Measurements from ENCODE around the gene ASB18. TPM values are rescaled to one million over a fixed set of nuclear protein-coding genes. Genes with fewer than 3 reads are reported as not detected.

Gene ASB18
- total RNA-seq, 2 experiments from 2014 or later = not detected

GRCh38 chr2:236171680-236172254 is 92.4 kb downstream of the ASB18 start:
- no peak overlapping the region for H3K27ac Mint-ChIP-seq

GRCh38 chr2:236171181-236171679 is 93.0 kb downstream of the ASB18 start:
- Mint-ChIP-seq H3K4me3 (no peak overlapping the region), H3K4me1 (peaks cover 11% of the 10 kb centered on the region), H3K27me3 (peaks cover 79% of the 10 kb centered on the region), H3K9me3 (peaks cover 2% of the 10 kb centered on the region), H3K27ac (no peak overlapping the region), H3K36me3 (peaks cover 2% of the 10 kb centered on the region)
- no peak for DNase-seq

More at GRCh38 chr2:236171680-236172254, 92.4 kb downstream of the ASB18 start:
- Mint-ChIP-seq H3K4me1 (peaks cover 6% of the 10 kb centered on the region), H3K36me3 (peaks cover 2% of the 10 kb centered on the region), H3K27me3 (peaks cover 78% of the 10 kb centered on the region), H3K4me3 (no peak overlapping the region), H3K9me3 (peaks cover 2% of the 10 kb centered on the region)
- DNase-seq = no peak

GRCh38 chr2:236170590-236171165 is 93.5 kb downstream of the ASB18 start:
- peaks cover 79% of the 10 kb centered on the region for H3K27me3 Mint-ChIP-seq
- no peak overlapping the region for H3K4me3 Mint-ChIP-seq
- H3K9me3 Mint-ChIP-seq = peaks cover 2% of the 10 kb centered on the region
- H3K27ac Mint-ChIP-seq = no peak overlapping the region
- no peak for DNase-seq
- H3K4me1 Mint-ChIP-seq = peaks cover 13% of the 10 kb centered on the region
- H3K36me3 Mint-ChIP-seq = peaks cover 2% of the 10 kb centered on the region

GRCh38 chr2:236169741-236170589 is 94.2 kb downstream of the ASB18 start:
- peaks cover 2% of the 10 kb centered on the region for H3K9me3 Mint-ChIP-seq
- no peak overlapping the region for H3K4me3 Mint-ChIP-seq
- peaks cover 79% of the 10 kb centered on the region for H3K27me3 Mint-ChIP-seq
- no peak overlapping the region for H3K27ac Mint-ChIP-seq
- peaks cover 2% of the 10 kb centered on the region for H3K36me3 Mint-ChIP-seq
- peaks cover 13% of the 10 kb centered on the region for H3K4me1 Mint-ChIP-seq
- no peak for DNase-seq

- no peak for DNase-seq
- Mint-ChIP-seq H3K4me1 (peaks cover 15% of the 10 kb centered on the region), H3K4me3 (no peak overlapping the region), H3K27ac (no peak overlapping the region), H3K27me3 (peaks cover 76% of the 10 kb centered on the region), H3K9me3 (peaks cover 2% of the 10 kb centered on the region), H3K36me3 (peaks cover 2% of the 10 kb centered on the region)
Observed at GRCh38 chr2:236169151-236169721, 95.0 kb downstream of the ASB18 start.

- DNase-seq = no peak
- Mint-ChIP-seq H3K36me3 (peaks cover 2% of the 10 kb centered on the region), H3K27me3 (peaks cover 68% of the 10 kb centered on the region), H3K4me1 (peaks cover 15% of the 10 kb centered on the region), H3K4me3 (no peak within 1 kb of the TSS), H3K27ac (no peak within 1 kb of the TSS), H3K9me3 (peaks cover 2% of the 10 kb centered on the region)
Observed at GRCh38 chr2:236168110-236169080, 95.8 kb downstream of the ASB18 start, which contains the start of gene GBX2. GBX2 (minus strand) TSS chr2:236168386; CDS start chr2:236167971, 415 bp downstream.

- Mint-ChIP-seq H3K4me3 (no peak overlapping the region), H3K27ac (no peak overlapping the region), H3K27me3 (peaks cover 67% of the 10 kb centered on the region), H3K36me3 (peaks cover 2% of the 10 kb centered on the region), H3K4me1 (peaks cover 15% of the 10 kb centered on the region), H3K9me3 (peaks cover 2% of the 10 kb centered on the region)
- no peak for DNase-seq
Observed at GRCh38 chr2:236167297-236168109, 96.7 kb downstream of the ASB18 start.

GRCh38 chr2:236166796-236167296 is 97.4 kb downstream of the ASB18 start:
- Mint-ChIP-seq H3K9me3 (peaks cover 2% of the 10 kb centered on the region), H3K27ac (peak overlapping the region; percentile 38), H3K36me3 (peaks cover 2% of the 10 kb centered on the region), H3K4me3 (no peak overlapping the region), H3K27me3 (peaks cover 67% of the 10 kb centered on the region), H3K4me1 (peaks cover 15% of the 10 kb centered on the region)
- no peak for DNase-seq

GRCh38 chr2:236165842-236166795 is 98.1 kb downstream of the ASB18 start:
- peaks cover 68% of the 10 kb centered on the region for H3K27me3 Mint-ChIP-seq
- DNase-seq = no peak
- H3K4me1 Mint-ChIP-seq = peaks cover 15% of the 10 kb centered on the region
- peak overlapping the region; percentile 47 for H3K4me3 Mint-ChIP-seq
- H3K36me3 Mint-ChIP-seq = peaks cover 2% of the 10 kb centered on the region
- H3K9me3 Mint-ChIP-seq = peaks cover 2% of the 10 kb centered on the region
- H3K27ac Mint-ChIP-seq = peak overlapping the region; percentile 38

GRCh38 chr2:236164925-236165841 is 99.0 kb downstream of the ASB18 start:
- no peak for DNase-seq
- Mint-ChIP-seq H3K27ac (no peak overlapping the region), H3K27me3 (peaks cover 68% of the 10 kb centered on the region), H3K4me3 (no peak overlapping the region), H3K36me3 (no peaks in the 10 kb centered on the region), H3K9me3 (peaks cover under 1% of the 10 kb centered on the region), H3K4me1 (peaks cover 15% of the 10 kb centered on the region)

GRCh38 chr2:236164201-236164924 is 99.8 kb downstream of the ASB18 start:
- DNase-seq = no peak
- H3K4me3 Mint-ChIP-seq = no peak overlapping the region
- peaks cover 66% of the 10 kb centered on the region for H3K27me3 Mint-ChIP-seq
- H3K27ac Mint-ChIP-seq = no peak overlapping the region
- no peaks in the 10 kb centered on the region for H3K36me3 Mint-ChIP-seq
- peaks cover 14% of the 10 kb centered on the region for H3K4me1 Mint-ChIP-seq
- no peaks in the 10 kb centered on the region for H3K9me3 Mint-ChIP-seq

Data from activated naive CD8-positive, alpha-beta T cell treated with anti-CD3 and anti-CD28 coated beads for 36 hours (primary cell).